Sigmoid colon (tissue), 7 donors: ENCODE data around the gene HTT-AS. TPM values are rescaled to one million over a fixed set of nuclear protein-coding genes. Genes with fewer than 3 reads are reported as not detected.

Experiments used
- DNase-seq: peaks from one replicate; pipeline ENCODE4 v3.0.0-alpha.2; 2019
- H3K27ac ChIP-seq, 4 donors: fragments of 200-600 bp; sonication (generic); one replicate each; pipeline ENCODE4 v1.5.1; 2016 to 2019; ENCODE audit warnings: mild to moderate bottlenecking in 1 of 4
- H3K27me3 ChIP-seq, 3 donors: fragments of 200-600 bp; sonication (generic); one replicate each; pipeline ENCODE4 v1.5.1; 2019; ENCODE audit warnings: mild to moderate bottlenecking in 1 of 3
- H3K36me3 ChIP-seq, 4 donors: fragments of 200-600 bp; sonication (generic); one replicate each; pipeline ENCODE4 v1.5.1; 2016 to 2019
- H3K4me1 ChIP-seq, 4 donors: fragments of 200-600 bp; sonication (generic); one replicate each; pipeline ENCODE4 v1.5.1; 2017 to 2019
- H3K4me3 ChIP-seq, 4 donors: fragments of 200-600 bp; sonication (generic); one replicate each; pipeline ENCODE4 v1.5.1; 2017 to 2019; ENCODE audit warnings: mild to moderate bottlenecking in 2 of 4, moderate library complexity in 1 of 4
- H3K9me3 ChIP-seq, 4 donors: fragments of 200-600 bp in 3 of 4; sonication (generic) in 3 of 4; one replicate each; pipeline versions ENCODE4 v1.5.1 to v1.6.1; 2013 to 2019
- CTCF ChIP-seq, 4 experiments: fragments of 450-650 bp in 3 of 4; fragments of 200-600 bp in 1 of 4; IDR thresholded peaks; one replicate each; pipeline ENCODE4 v1.5.1; 2016 to 2019; ENCODE audit warnings: antibody characterized with exemption in 4 of 4, mild to moderate bottlenecking in 3 of 4, moderate library complexity in 2 of 4
- EP300 ChIP-seq, 4 donors: sonication (generic); formaldehyde crosslinking; IDR thresholded peaks; one replicate each; pipeline ENCODE4 v1.6.1; 2017; ENCODE audit warnings: antibody characterized with exemption in 4 of 4
- POLR2A ChIP-seq, 2 donors: fragments of 450-650 bp; IDR thresholded peaks; one replicate each; pipeline ENCODE4 v1.6.1; 2016; ENCODE audit warnings: antibody characterized with exemption in 2 of 2, mild to moderate bottlenecking in 2 of 2, moderate library complexity in 2 of 2
- POLR2AphosphoS5 ChIP-seq, 4 donors: sonication (generic); formaldehyde crosslinking; IDR thresholded peaks; one replicate each; pipeline ENCODE4 v1.6.1; 2017; ENCODE audit warnings: antibody characterized with exemption in 4 of 4
- WGBS, 2 donors: extraction: QIAGEN DNeasy Blood & Tissue Kit; methylation state at CpG; one replicate each; pipeline ENCODE4 v1.1.7; 2013; 5-methylcytosine and 5-hydroxymethylcytosine counted together
- intact Hi-C: fragments of 100-400 bp; cut with DNase I; formaldehyde crosslinking; loops from one replicate; pipeline ENCODE4 v1.15.1; 2023
- polyA plus RNA-seq, 3 donors: library from polyadenylated mRNA; stranded (reverse); fragments of 200-250 nt; gene quantifications; one replicate each; pipeline ENCODE4 v1.2.3, GENCODE V29; 2013
- total RNA-seq, 4 donors: library from RNA; depleted of rRNA; stranded (reverse); fragments of >200 nt; gene quantifications; one replicate each; pipeline ENCODE4 v1.1.0, GENCODE V29; 2016
- donor health status: healthy with polysubstance abuse.
- donor health status: Bipolar disorder and iron deficiency.
- donor health status: healthy.

The HTT-AS gene
- not detected for total RNA-seq
- not detected for polyA plus RNA-seq

DNA sequence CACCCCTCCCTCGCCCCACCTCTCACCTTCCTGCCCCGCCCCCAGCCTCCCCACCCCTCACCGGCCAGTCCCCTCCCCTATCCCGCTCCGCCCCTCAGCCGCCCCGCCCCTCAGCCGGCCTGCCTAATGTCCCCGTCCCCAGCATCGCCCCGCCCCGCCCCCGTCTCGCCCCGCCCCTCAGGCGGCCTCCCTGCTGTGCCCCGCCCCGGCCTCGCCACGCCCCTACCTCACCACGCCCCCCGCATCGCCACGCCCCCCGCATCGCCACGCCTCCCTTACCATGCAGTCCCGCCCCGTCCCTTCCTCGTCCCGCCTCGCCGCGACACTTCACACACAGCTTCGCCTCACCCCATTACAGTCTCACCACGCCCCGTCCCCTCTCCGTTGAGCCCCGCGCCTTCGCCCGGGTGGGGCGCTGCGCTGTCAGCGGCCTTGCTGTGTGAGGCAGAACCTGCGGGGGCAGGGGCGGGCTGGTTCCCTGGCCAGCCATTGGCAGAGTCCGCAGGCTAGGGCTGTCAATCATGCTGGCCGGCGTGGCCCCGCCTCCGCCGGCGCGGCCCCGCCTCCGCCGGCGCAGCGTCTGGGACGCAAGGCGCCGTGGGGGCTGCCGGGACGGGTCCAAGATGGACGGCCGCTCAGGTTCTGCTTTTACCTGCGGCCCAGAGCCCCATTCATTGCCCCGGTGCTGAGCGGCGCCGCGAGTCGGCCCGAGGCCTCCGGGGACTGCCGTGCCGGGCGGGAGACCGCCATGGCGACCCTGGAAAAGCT is at the start of gene HTT-AS, which contains the start of gene HTT:
HTT-AS (minus strand) TSS at position 461 of the 768 bp plus-strand sequence.
HTT (plus strand) TSS at position 604 of the 768 bp plus-strand sequence; CDS start at position 749, 145 bp downstream.
- intact Hi-C loops = loop anchor here (10.0 kb wide), 3 partner anchors 109 to 319 kb away; partner anchors contain the start of genes GRK4, NOP14, RGS12 and TNIP2
- Histone ChIP-seq H3K36me3 (no peaks in the 10 kb centered on the region), H3K27ac (peak within 1 kb of the TSS; percentile 86 to 91 (median 89)), H3K27me3 (no peaks in the 10 kb centered on the region), H3K4me3 (peak within 1 kb of the TSS; percentile 80 to 86 (median 82)), H3K9me3 (no peaks in the 10 kb centered on the region), H3K4me1 (peaks cover 0 to 31% (median 21%) of the 10 kb centered on the region in 4 donors)
- peak; percentile 49 to 62 for TF ChIP-seq POLR2A (IDR thresholded peaks at IDR 0.05)
- TF ChIP-seq POLR2AphosphoS5 (IDR thresholded peaks at IDR 0.05) = peak; percentile 69 to 93 (median 86)
- no peak for TF ChIP-seq CTCF (IDR thresholded peaks at IDR 0.05)
- peak; percentile 98 for DNase-seq
- WGBS, 2 donors = 1% methylated on average over 81 of the region's 81 CpGs

- peaks cover 0 to 53% (median 37%) of the 10 kb centered on the region in 4 donors for H3K4me1 ChIP-seq
- no peak for DNase-seq
- no peak overlapping the region for H3K4me3 ChIP-seq
- H3K27ac ChIP-seq = peak overlapping the region; percentile 73 to 86 (median 76)
- intact Hi-C loops = loop anchor here (2.0 to 5.0 kb wide), 2 partner anchors 16 to 169 kb away; partner anchors contain the start of gene RGS12
- H3K9me3 ChIP-seq = no peaks in the 10 kb centered on the region
- H3K27me3 ChIP-seq = no peaks in the 10 kb centered on the region
- TF ChIP-seq POLR2AphosphoS5 (IDR thresholded peaks at IDR 0.05) (peak in 2 of 4 donors; percentile 12 to 19), POLR2A (IDR thresholded peaks at IDR 0.05) (no peak)
- peaks cover 8 to 24% (median 14%) of the 10 kb centered on the region in 4 donors for H3K36me3 ChIP-seq
- WGBS, 2 donors = 70% methylated on average over 3 of the region's 3 CpGs
Measured at GRCh38 chr4:3123181-3123671, 48.9 kb upstream of the HTT-AS start.

- Histone ChIP-seq H3K4me1 (peaks cover 0 to 53% (median 38%) of the 10 kb centered on the region in 4 donors), H3K36me3 (peaks cover under 1 to 20% (median 4%) of the 10 kb centered on the region in 4 donors)
- intact Hi-C loops = loop anchor here (2.0 to 5.0 kb wide), 2 partner anchors 15 to 170 kb away; partner anchors contain the start of gene RGS12
Measured at GRCh38 chr4:3122081-3122563, 47.8 kb upstream of the HTT-AS start.

DNA sequence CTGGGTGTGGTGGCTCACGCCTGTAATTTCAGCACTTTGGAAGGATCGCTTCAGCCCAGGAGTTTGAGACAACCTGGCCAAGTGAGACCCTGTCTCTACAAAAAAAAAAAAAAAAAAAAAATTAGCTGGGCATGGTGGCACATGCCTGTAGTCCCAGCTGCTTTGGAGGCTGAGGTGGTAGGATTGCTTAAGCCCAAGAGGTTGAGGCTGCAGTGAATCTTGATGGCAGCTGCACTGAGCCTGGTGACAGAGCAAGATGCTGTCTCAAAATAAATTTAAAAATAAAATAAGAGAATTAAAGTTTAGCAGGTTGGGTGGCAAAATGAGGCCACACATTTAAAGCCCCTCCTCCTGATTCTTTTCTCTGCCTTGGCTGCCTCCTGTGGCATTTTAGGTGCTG is 47.3 kb upstream of the HTT-AS start:
- DNase-seq = no peak
- TF ChIP-seq CTCF (IDR thresholded peaks at IDR 0.05) (no peak), POLR2A (IDR thresholded peaks at IDR 0.05) (no peak), POLR2AphosphoS5 (IDR thresholded peaks at IDR 0.05) (no peak), EP300 (IDR thresholded peaks at IDR 0.05) (no peak)
- intact Hi-C loops = loop anchor here (5.0 kb wide), 1 partner anchor 171 kb away; the partner anchor contains the start of gene RGS12
- Histone ChIP-seq H3K36me3 (peaks cover 5 to 20% (median 5%) of the 10 kb centered on the region in 4 donors), H3K4me3 (no peak overlapping the region), H3K9me3 (no peaks in the 10 kb centered on the region), H3K27ac (peak overlapping the region; percentile 73 to 86 (median 76)), H3K27me3 (no peaks in the 10 kb centered on the region), H3K4me1 (peaks cover 0 to 58% (median 40%) of the 10 kb centered on the region in 4 donors)
- 95 to 98% methylated on average over 2 of the region's 2 CpGs for WGBS, 2 donors

More at GRCh38 chr4:3122081-3122563, 47.8 kb upstream of the HTT-AS start:
- DNase-seq = no peak
- WGBS, 2 donors = 54 to 72% methylated on average over 9 of the region's 9 CpGs
- H3K27ac ChIP-seq = peak overlapping the region; percentile 73 to 86 (median 76)
- H3K27me3 ChIP-seq = no peaks in the 10 kb centered on the region
- H3K4me3 ChIP-seq = no peak overlapping the region
- TF ChIP-seq POLR2AphosphoS5 (IDR thresholded peaks at IDR 0.05) (no peak), CTCF (IDR thresholded peaks at IDR 0.05) (no peak), EP300 (IDR thresholded peaks at IDR 0.05) (no peak), POLR2A (IDR thresholded peaks at IDR 0.05) (no peak)
- no peaks in the 10 kb centered on the region for H3K9me3 ChIP-seq
